Stomach smooth muscle (tissue), 2 donors: ENCODE results near the gene ANO9.
"Not testable (repeated sequence)": the region's sequence is repeated elsewhere in the genome, so short reads cannot be mapped to it uniquely, and the experiment has no call there.

ENCODE experiments used
- H3K27ac ChIP-seq: one replicate; pipeline ENCODE4 v1.7.0; 2013; ENCODE audit warnings: mild to moderate bottlenecking, low read length, inconsistent platforms
- H3K27me3 ChIP-seq, 2 donors: one replicate each; pipeline ENCODE4 v1.7.0; 2013; ENCODE audit warnings: low read length in 2 of 2; ENCODE audit not compliant: insufficient read depth in 2 of 2, control insufficient read depth in 1 of 2
- H3K36me3 ChIP-seq, 2 donors: one replicate each; pipeline ENCODE4 v1.7.0; 2013; ENCODE audit warnings: low read length in 2 of 2; ENCODE audit not compliant: control insufficient read depth in 2 of 2, insufficient read depth in 2 of 2
- H3K4me1 ChIP-seq: one replicate; pipeline ENCODE4 v1.7.0; 2013; ENCODE audit warnings: low read length; ENCODE audit not compliant: control insufficient read depth, insufficient read depth
- H3K4me3 ChIP-seq, 2 donors: one replicate each; pipeline ENCODE4 v1.7.0; 2013; ENCODE audit warnings: low read length in 2 of 2
- H3K9ac ChIP-seq, 2 donors: one replicate each; pipeline ENCODE4 v1.7.0; 2013; ENCODE audit warnings: low read length in 2 of 2, mild to moderate bottlenecking in 1 of 2
- H3K9me3 ChIP-seq, 2 donors: one replicate each; pipeline ENCODE4 v1.7.0; 2013; ENCODE audit warnings: low read length in 2 of 2; ENCODE audit not compliant: control insufficient read depth in 2 of 2
- donor health status: healthy.
- donor health status: Pancreatic carcinoma.

ANO9 gene

GRCh38 chr11:442611-443081 lies 835 bp upstream of the ANO9 start:
- no peak overlapping the region for H3K27ac ChIP-seq
- H3K9ac ChIP-seq: no peak overlapping the region
- H3K27me3 ChIP-seq: peaks cover 19 to 28% of the 10 kb centered on the region in 2 donors
- no peaks in the 10 kb centered on the region for H3K36me3 ChIP-seq
- H3K4me3 ChIP-seq: no peak overlapping the region
- H3K9me3 ChIP-seq: no peaks in the 10 kb centered on the region
- H3K4me1 ChIP-seq: no peaks in the 10 kb centered on the region

GRCh38 chr11:441043-441417 lies 781 bp downstream of the ANO9 start:
- peaks cover 19 to 28% of the 10 kb centered on the region in 2 donors for H3K27me3 ChIP-seq
- no peak overlapping the region for H3K9ac ChIP-seq
- H3K4me3 ChIP-seq: no peak overlapping the region
- no peak overlapping the region for H3K27ac ChIP-seq
- no peaks in the 10 kb centered on the region for H3K9me3 ChIP-seq
- no peaks in the 10 kb centered on the region for H3K4me1 ChIP-seq
- H3K36me3 ChIP-seq: no peaks in the 10 kb centered on the region

- Histone ChIP-seq H3K4me3 (no peak overlapping the region), H3K4me1 (no peaks in the 10 kb centered on the region), H3K27me3 (peaks cover 19 to 28% of the 10 kb centered on the region in 2 donors), H3K9me3 (no peaks in the 10 kb centered on the region), H3K9ac (no peak overlapping the region), H3K27ac (no peak overlapping the region), H3K36me3 (no peaks in the 10 kb centered on the region)
Observed at GRCh38 chr11:440065-441042, 1.5 kb downstream of the ANO9 start.

- Histone ChIP-seq H3K9ac (no peak overlapping the region), H3K36me3 (no peaks in the 10 kb centered on the region), H3K27me3 (peaks cover 19 to 28% of the 10 kb centered on the region in 2 donors), H3K4me1 (no peaks in the 10 kb centered on the region), H3K27ac (no peak overlapping the region), H3K4me3 (no peak overlapping the region), H3K9me3 (no peaks in the 10 kb centered on the region)
Observed at GRCh38 chr11:439315-440064, 2.3 kb downstream of the ANO9 start.

- Histone ChIP-seq H3K4me1 (no peaks in the 10 kb centered on the region), H3K36me3 (no peaks in the 10 kb centered on the region), H3K9me3 (no peaks in the 10 kb centered on the region), H3K27ac (no peak overlapping the region), H3K27me3 (peaks cover 19 to 24% of the 10 kb centered on the region in 2 donors), H3K4me3 (no peak overlapping the region), H3K9ac (no peak overlapping the region)
Observed at GRCh38 chr11:438101-438844, 3.5 kb downstream of the ANO9 start.

GRCh38 chr11:437228-437870 lies 4.5 kb downstream of the ANO9 start:
- no peaks in the 10 kb centered on the region for H3K4me1 ChIP-seq
- H3K27ac ChIP-seq: no peak overlapping the region
- H3K27me3 ChIP-seq: peaks cover 18% of the 10 kb centered on the region in 2 donors
- no peak overlapping the region for H3K4me3 ChIP-seq
- H3K9me3 ChIP-seq: no peaks in the 10 kb centered on the region
- H3K36me3 ChIP-seq: no peaks in the 10 kb centered on the region
- no peak overlapping the region for H3K9ac ChIP-seq

- not testable (repeated sequence) for H3K9me3 ChIP-seq, H3K36me3 ChIP-seq, H3K4me1 ChIP-seq, H3K4me3 ChIP-seq, H3K9ac ChIP-seq, H3K27me3 ChIP-seq, H3K27ac ChIP-seq
Observed at GRCh38 chr11:434999-435740, 6.6 kb downstream of the ANO9 start.

- H3K9ac ChIP-seq: no peak overlapping the region
- no peaks in the 10 kb centered on the region for H3K9me3 ChIP-seq
- H3K27ac ChIP-seq: no peak overlapping the region
- no peak overlapping the region for H3K4me3 ChIP-seq
- H3K27me3 ChIP-seq: peaks cover 4 to 7% of the 10 kb centered on the region in 2 donors
- no peaks in the 10 kb centered on the region for H3K4me1 ChIP-seq
- no peaks in the 10 kb centered on the region for H3K36me3 ChIP-seq
Observed at GRCh38 chr11:434496-434895, 7.3 kb downstream of the ANO9 start.

GRCh38 chr11:433641-434040 lies 8.2 kb downstream of the ANO9 start:
- H3K9ac ChIP-seq: no peak overlapping the region
- no peaks in the 10 kb centered on the region for H3K36me3 ChIP-seq
- no peak overlapping the region for H3K27ac ChIP-seq
- no peak overlapping the region for H3K4me3 ChIP-seq
- H3K4me1 ChIP-seq: no peaks in the 10 kb centered on the region
- H3K9me3 ChIP-seq: no peaks in the 10 kb centered on the region
- peaks cover under 1 to 3% of the 10 kb centered on the region in 2 donors for H3K27me3 ChIP-seq
